Measurements from ENCODE around the gene ADNP2.

DNA sequence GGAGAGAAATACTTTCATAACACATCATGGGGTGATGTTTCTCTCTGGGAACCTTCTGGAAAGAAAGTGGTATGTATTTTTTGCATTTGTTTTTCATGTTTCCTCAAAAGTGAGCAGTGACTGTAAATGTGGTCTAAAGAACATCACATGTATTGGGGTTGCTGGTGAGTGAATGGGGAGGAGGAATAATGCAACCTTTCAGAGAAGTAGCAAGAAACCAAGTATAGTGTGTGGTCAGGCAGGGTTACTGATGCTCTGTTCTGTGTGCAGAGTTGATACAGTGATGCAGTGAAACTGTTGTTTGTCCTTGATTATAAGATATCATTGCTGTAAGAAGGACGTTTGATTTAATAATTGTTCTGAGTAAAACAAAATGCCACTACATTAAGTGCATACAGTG, 24.1 kb downstream of the ADNP2 start:
- TF ChIP-seq CTCF (IDR thresholded peaks at IDR 0.05; ENCODE audit: low read length) (no peak), EZH2 (IDR thresholded peaks at IDR 0.05; ENCODE audit: borderline replicate concordance, low read length) (no peak)
